Memory B cell (primary cell): ENCODE measurements around the gene EPAS1.

Experiments
- ATAC-seq: fragments of 150-1000 bp; cut with Tn5 transposase; 2 replicates; pipeline ENCODE4 v1.10.0; 2021; ENCODE audit warnings: low read depth, mild to moderate bottlenecking, moderate library complexity
- DNase-seq, 2 donors: peaks; one replicate each; pipeline ENCODE4 v3.0.0; 2022; ENCODE audit warnings: low spot score in 2 of 2
- H3K27ac Mint-ChIP-seq: one replicate; pipeline ENCODE4 v1.8.0; 2022; ENCODE audit warnings: mild to moderate bottlenecking, moderate library complexity, mixed read lengths
- H3K27me3 Mint-ChIP-seq: one replicate; pipeline ENCODE4 v1.8.0; 2022; ENCODE audit warnings: mixed read lengths
- H3K36me3 Mint-ChIP-seq: one replicate; pipeline ENCODE4 v1.8.0; 2022; ENCODE audit warnings: mild to moderate bottlenecking, mixed read lengths
- H3K4me1 Mint-ChIP-seq: one replicate; pipeline ENCODE4 v1.8.0; 2022; ENCODE audit warnings: mixed read lengths
- H3K4me3 Mint-ChIP-seq: one replicate; pipeline ENCODE4 v1.8.0; 2022; ENCODE audit warnings: mild to moderate bottlenecking, moderate library complexity, mixed read lengths
- H3K9me3 Mint-ChIP-seq: one replicate; pipeline ENCODE4 v1.8.0; 2022; ENCODE audit warnings: mixed read lengths

EPAS1 gene

GRCh38 chr2:46416739-46417403 lies 119.7 kb downstream of the EPAS1 start:
- H3K36me3 Mint-ChIP-seq, result peaks cover 2% of the 10 kb centered on the region
- ATAC-seq, result no peak
- H3K9me3 Mint-ChIP-seq, result peaks cover 14% of the 10 kb centered on the region
- no peak overlapping the region for H3K27ac Mint-ChIP-seq
- no peak for DNase-seq
- H3K4me1 Mint-ChIP-seq, result no peaks in the 10 kb centered on the region
- H3K4me3 Mint-ChIP-seq, result no peak overlapping the region
- peaks cover 4% of the 10 kb centered on the region for H3K27me3 Mint-ChIP-seq

- peaks cover 7% of the 10 kb centered on the region for H3K9me3 Mint-ChIP-seq
- DNase-seq, result no peak
- no peaks in the 10 kb centered on the region for H3K36me3 Mint-ChIP-seq
- no peak overlapping the region for H3K4me3 Mint-ChIP-seq
- no peak for ATAC-seq
- H3K27ac Mint-ChIP-seq, result no peak overlapping the region
- no peaks in the 10 kb centered on the region for H3K27me3 Mint-ChIP-seq
- no peaks in the 10 kb centered on the region for H3K4me1 Mint-ChIP-seq
Observed at GRCh38 chr2:46420945-46421344, 123.7 kb downstream of the EPAS1 start.

GRCh38 chr2:46421361-46421760 lies 124.2 kb downstream of the EPAS1 start:
- DNase-seq (no peak), ATAC-seq (no peak)
- H3K27me3 Mint-ChIP-seq, result no peaks in the 10 kb centered on the region
- no peaks in the 10 kb centered on the region for H3K4me1 Mint-ChIP-seq
- H3K9me3 Mint-ChIP-seq, result peaks cover 6% of the 10 kb centered on the region
- no peak overlapping the region for H3K27ac Mint-ChIP-seq
- no peaks in the 10 kb centered on the region for H3K36me3 Mint-ChIP-seq
- no peak overlapping the region for H3K4me3 Mint-ChIP-seq

GRCh38 chr2:46422717-46423394 lies 125.6 kb downstream of the EPAS1 start:
- H3K36me3 Mint-ChIP-seq, result no peaks in the 10 kb centered on the region

GRCh38 chr2:46424937-46425336 lies 127.7 kb downstream of the EPAS1 start:
- Mint-ChIP-seq H3K4me1 (no peaks in the 10 kb centered on the region), H3K4me3 (no peak overlapping the region), H3K9me3 (no peaks in the 10 kb centered on the region), H3K27me3 (peaks cover 2% of the 10 kb centered on the region), H3K27ac (no peak overlapping the region), H3K36me3 (no peaks in the 10 kb centered on the region)
- ATAC-seq (no peak), DNase-seq (no peak)

More at GRCh38 chr2:46422717-46423394, 125.6 kb downstream of the EPAS1 start:
- Mint-ChIP-seq H3K4me1 (no peaks in the 10 kb centered on the region), H3K4me3 (no peak overlapping the region), H3K27ac (no peak overlapping the region), H3K9me3 (peaks cover 6% of the 10 kb centered on the region), H3K27me3 (no peaks in the 10 kb centered on the region)
- no peak for ATAC-seq
- DNase-seq, result no peak

- DNase-seq, result no peak
- no peaks in the 10 kb centered on the region for H3K9me3 Mint-ChIP-seq
- no peak overlapping the region for H3K27ac Mint-ChIP-seq
- ATAC-seq, result no peak
- no peak overlapping the region for H3K4me3 Mint-ChIP-seq
- H3K4me1 Mint-ChIP-seq, result no peaks in the 10 kb centered on the region
- peaks cover 8% of the 10 kb centered on the region for H3K27me3 Mint-ChIP-seq
- H3K36me3 Mint-ChIP-seq, result no peaks in the 10 kb centered on the region
Observed at GRCh38 chr2:46428911-46429436, 131.8 kb downstream of the EPAS1 start.

- Mint-ChIP-seq H3K4me3 (no peak overlapping the region), H3K27ac (no peak overlapping the region), H3K4me1 (no peaks in the 10 kb centered on the region)
Observed at GRCh38 chr2:46430413-46430812, 133.2 kb downstream of the EPAS1 start.

GRCh38 chr2:46430992-46431391 lies 133.8 kb downstream of the EPAS1 start:
- no peak for DNase-seq
- H3K27ac Mint-ChIP-seq, result no peak overlapping the region
- H3K4me3 Mint-ChIP-seq, result no peak overlapping the region
- H3K9me3 Mint-ChIP-seq, result no peaks in the 10 kb centered on the region
- ATAC-seq, result no peak
- H3K4me1 Mint-ChIP-seq, result no peaks in the 10 kb centered on the region
- H3K27me3 Mint-ChIP-seq, result peaks cover 12% of the 10 kb centered on the region
- H3K36me3 Mint-ChIP-seq, result no peaks in the 10 kb centered on the region

More at GRCh38 chr2:46430413-46430812, 133.2 kb downstream of the EPAS1 start:
- no peak for DNase-seq
- ATAC-seq, result no peak
- H3K27me3 Mint-ChIP-seq, result peaks cover 12% of the 10 kb centered on the region
- no peaks in the 10 kb centered on the region for H3K9me3 Mint-ChIP-seq
- H3K36me3 Mint-ChIP-seq, result no peaks in the 10 kb centered on the region

GRCh38 chr2:46431481-46432235 lies 134.5 kb downstream of the EPAS1 start:
- Mint-ChIP-seq H3K4me1 (no peaks in the 10 kb centered on the region), H3K36me3 (no peaks in the 10 kb centered on the region), H3K9me3 (no peaks in the 10 kb centered on the region), H3K4me3 (no peak overlapping the region), H3K27me3 (peaks cover 13% of the 10 kb centered on the region), H3K27ac (no peak overlapping the region)
- DNase-seq (no peak), ATAC-seq (no peak)

GRCh38 chr2:46434851-46435273 lies 137.7 kb downstream of the EPAS1 start:
- Mint-ChIP-seq H3K27ac (no peak overlapping the region), H3K27me3 (peaks cover 17% of the 10 kb centered on the region), H3K4me3 (no peak overlapping the region), H3K9me3 (no peaks in the 10 kb centered on the region), H3K4me1 (no peaks in the 10 kb centered on the region), H3K36me3 (no peaks in the 10 kb centered on the region)
- ATAC-seq, result no peak
- DNase-seq, result no peak

GRCh38 chr2:46435353-46435752 lies 138.1 kb downstream of the EPAS1 start:
- Mint-ChIP-seq H3K4me1 (no peaks in the 10 kb centered on the region), H3K4me3 (no peak overlapping the region), H3K27me3 (peaks cover 15% of the 10 kb centered on the region), H3K9me3 (no peaks in the 10 kb centered on the region), H3K36me3 (no peaks in the 10 kb centered on the region), H3K27ac (no peak overlapping the region)
- DNase-seq (no peak), ATAC-seq (no peak)

GRCh38 chr2:46435796-46436360 lies 138.7 kb downstream of the EPAS1 start:
- no peak overlapping the region for H3K27ac Mint-ChIP-seq
- H3K36me3 Mint-ChIP-seq, result no peaks in the 10 kb centered on the region
- no peak overlapping the region for H3K4me3 Mint-ChIP-seq
- H3K4me1 Mint-ChIP-seq, result no peaks in the 10 kb centered on the region
- no peak for ATAC-seq
- no peaks in the 10 kb centered on the region for H3K9me3 Mint-ChIP-seq
- H3K27me3 Mint-ChIP-seq, result peaks cover 15% of the 10 kb centered on the region
- DNase-seq, result no peak
